Upper lobe of right lung (tissue), 1 donor: ENCODE results near the gene DCAKD. TPM values are rescaled to one million over a fixed set of nuclear protein-coding genes. Genes with fewer than 3 reads are reported as not detected.

ENCODE experiments used
- ATAC-seq: fragments of 200-7000 bp; cut with Tn5 transposase; one replicate; pipeline ENCODE4 v1.9.1; 2020; ENCODE audit warnings: mild to moderate bottlenecking, moderate library complexity
- DNase-seq: peaks from one replicate; pipeline ENCODE4 v3.0.0-alpha.2; 2020
- H3K27ac ChIP-seq: fragments of 200-600 bp; one replicate; pipeline ENCODE4 v1.8.0; 2022
- H3K27me3 ChIP-seq: fragments of 200-600 bp; one replicate; pipeline ENCODE4 v1.8.0; 2022; ENCODE audit warnings: mild to moderate bottlenecking
- H3K36me3 ChIP-seq: fragments of 200-600 bp; one replicate; pipeline ENCODE4 v1.8.0; 2022
- H3K4me1 ChIP-seq: fragments of 200-600 bp; one replicate; pipeline ENCODE4 v1.8.0; 2022
- H3K4me3 ChIP-seq: fragments of 200-600 bp; one replicate; pipeline ENCODE4 v1.8.0; 2022; ENCODE audit warnings: mild to moderate bottlenecking
- H3K9me3 ChIP-seq: fragments of 200-600 bp; one replicate; pipeline ENCODE4 v1.8.0; 2022
- intact Hi-C: fragments of 100-400 bp; cut with DNase I; formaldehyde crosslinking; loops from one replicate; pipeline ENCODE4 v1.11.0; 2022
- total RNA-seq: library from RNA; stranded (reverse); fragmentation: NEBNext Ultra II Directional; extraction: Animal tissue kit (Norgen Biotek cat#: 25700); gene quantifications from one replicate; pipeline ENCODE4 v1.2.1, GENCODE V29; 2021
- TF ChIP-seq, protein P1 (sequence below): fragments of 200-600 bp; IDR thresholded peaks from one replicate; pipeline ENCODE4 v1.8.0; 2022; ENCODE audit warnings: antibody characterized with exemption
- donor health status: DM: no; HTN: yes; CAD: no; lungs with severe emphysema.

The DCAKD gene
- total RNA-seq, 1 donor from 2014 or later = 21.8 TPM

DNA sequence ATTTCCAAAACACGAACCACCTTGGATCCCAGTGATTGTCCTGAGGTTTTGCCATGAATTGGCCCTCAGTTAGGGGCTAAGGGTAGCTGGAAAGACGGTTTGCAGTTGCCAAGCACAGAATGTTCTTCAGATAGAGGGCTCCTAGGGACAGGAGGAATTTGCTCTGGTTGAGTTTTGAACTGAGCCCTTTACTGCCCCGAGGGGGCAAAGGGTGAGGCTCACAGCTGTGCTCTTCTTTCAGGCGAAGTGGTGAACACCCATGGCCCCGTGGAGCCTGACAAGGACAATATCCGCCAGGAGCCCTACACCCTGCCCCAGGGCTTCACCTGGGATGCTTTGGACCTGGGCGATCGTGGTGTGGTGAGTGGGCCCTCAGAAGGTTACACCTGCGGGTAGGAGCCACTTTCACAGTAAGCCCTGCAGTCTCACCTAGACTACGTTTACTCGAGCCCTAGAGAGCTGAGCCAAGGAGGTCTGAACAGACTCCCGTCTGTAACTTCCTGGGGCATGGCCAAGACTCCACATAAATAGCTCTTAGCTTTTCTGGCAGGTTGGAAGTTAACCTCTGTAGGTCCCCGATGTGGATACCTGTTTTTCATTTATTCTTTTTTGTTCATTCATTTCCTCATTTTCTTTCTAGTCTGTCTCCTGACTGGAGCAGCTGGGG is 42.1 kb upstream of the DCAKD start:
- Histone ChIP-seq H3K9me3 (no peaks in the 10 kb centered on the region), H3K27me3 (no peaks in the 10 kb centered on the region), H3K4me1 (peaks cover 27% of the 10 kb centered on the region), H3K36me3 (peaks cover 86% of the 10 kb centered on the region), H3K4me3 (no peak overlapping the region), H3K27ac (peak overlapping the region; percentile 85)
- TF ChIP-seq, protein P1, sequence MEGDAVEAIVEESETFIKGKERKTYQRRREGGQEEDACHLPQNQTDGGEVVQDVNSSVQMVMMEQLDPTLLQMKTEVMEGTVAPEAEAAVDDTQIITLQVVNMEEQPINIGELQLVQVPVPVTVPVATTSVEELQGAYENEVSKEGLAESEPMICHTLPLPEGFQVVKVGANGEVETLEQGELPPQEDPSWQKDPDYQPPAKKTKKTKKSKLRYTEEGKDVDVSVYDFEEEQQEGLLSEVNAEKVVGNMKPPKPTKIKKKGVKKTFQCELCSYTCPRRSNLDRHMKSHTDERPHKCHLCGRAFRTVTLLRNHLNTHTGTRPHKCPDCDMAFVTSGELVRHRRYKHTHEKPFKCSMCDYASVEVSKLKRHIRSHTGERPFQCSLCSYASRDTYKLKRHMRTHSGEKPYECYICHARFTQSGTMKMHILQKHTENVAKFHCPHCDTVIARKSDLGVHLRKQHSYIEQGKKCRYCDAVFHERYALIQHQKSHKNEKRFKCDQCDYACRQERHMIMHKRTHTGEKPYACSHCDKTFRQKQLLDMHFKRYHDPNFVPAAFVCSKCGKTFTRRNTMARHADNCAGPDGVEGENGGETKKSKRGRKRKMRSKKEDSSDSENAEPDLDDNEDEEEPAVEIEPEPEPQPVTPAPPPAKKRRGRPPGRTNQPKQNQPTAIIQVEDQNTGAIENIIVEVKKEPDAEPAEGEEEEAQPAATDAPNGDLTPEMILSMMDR = no peak
- ATAC-seq (peak; percentile 23), DNase-seq (no peak)
- intact Hi-C loops = no loop called here

DNA sequence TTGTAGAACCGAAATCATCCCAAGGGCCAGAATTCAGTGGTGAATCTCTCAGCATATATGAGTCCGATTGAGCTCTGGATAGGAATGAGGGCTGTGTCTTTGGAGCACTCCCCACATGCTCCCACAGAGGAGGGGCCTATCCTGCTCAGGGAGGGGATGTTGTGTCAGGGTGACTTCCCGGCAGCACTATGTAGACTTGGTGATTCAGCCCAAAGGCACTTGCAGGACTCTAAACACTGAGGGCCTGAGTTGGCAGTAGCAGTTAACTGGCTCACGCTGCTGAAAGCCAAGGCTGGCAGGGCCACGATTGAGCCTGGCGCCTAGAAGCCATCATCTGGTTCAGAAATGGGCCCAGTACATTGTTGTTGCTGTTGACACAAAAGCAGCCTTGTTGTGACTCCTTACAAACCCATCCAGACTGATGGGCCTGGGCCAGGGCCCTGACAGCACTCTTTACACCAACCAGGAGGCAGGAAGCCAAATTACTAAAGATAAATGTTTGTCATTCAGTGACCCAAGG is 41.5 kb upstream of the DCAKD start:
- no peaks in the 10 kb centered on the region for H3K27me3 ChIP-seq
- H3K27ac ChIP-seq = peak overlapping the region; percentile 85
- peaks cover 24% of the 10 kb centered on the region for H3K4me1 ChIP-seq
- H3K36me3 ChIP-seq = peaks cover 86% of the 10 kb centered on the region
- DNase-seq = peak; percentile 82
- intact Hi-C loops = no loop called here
- TF ChIP-seq, protein P1 = no peak
- H3K9me3 ChIP-seq = no peaks in the 10 kb centered on the region
- no peak overlapping the region for H3K4me3 ChIP-seq
- ATAC-seq = peak; percentile 96

DNA sequence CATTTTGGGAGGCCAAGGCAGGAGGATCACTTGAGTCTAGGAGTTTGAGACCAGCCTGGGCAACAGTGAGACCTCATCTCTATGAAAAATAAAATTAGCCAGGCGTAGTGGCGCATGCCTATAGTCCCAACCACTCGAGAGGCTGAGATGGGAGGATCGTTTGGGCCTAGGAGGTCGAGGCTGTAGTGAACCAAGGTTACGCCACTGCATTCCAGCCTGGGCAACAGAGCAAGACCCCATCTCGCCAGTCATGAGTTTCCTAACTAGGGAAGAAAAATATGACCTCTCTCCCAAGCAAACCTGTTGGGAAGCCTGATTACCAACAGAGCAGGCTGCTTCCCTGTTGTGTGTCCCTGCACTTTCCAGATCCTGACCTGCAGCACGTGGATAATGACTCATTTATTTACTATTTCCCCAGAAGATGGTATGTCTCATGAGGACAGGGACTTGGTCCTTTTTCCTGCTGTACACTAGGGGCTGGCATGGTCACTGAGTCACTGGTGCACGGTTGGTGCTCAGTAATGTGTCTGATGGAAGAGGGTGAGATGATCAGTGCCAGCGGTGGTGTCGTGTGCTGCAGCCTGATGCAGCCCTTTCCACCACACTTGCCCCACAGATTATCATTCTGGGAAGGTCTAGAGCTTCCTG is 40.5 kb upstream of the DCAKD start:
- TF ChIP-seq, protein P1 = no peak
- Histone ChIP-seq H3K9me3 (no peaks in the 10 kb centered on the region), H3K27ac (peak overlapping the region; percentile 85), H3K27me3 (no peaks in the 10 kb centered on the region), H3K4me3 (no peak overlapping the region), H3K4me1 (peaks cover 24% of the 10 kb centered on the region), H3K36me3 (peaks cover 86% of the 10 kb centered on the region)
- DNase-seq (no peak), ATAC-seq (no peak)
- intact Hi-C loops = no loop called here

DNA sequence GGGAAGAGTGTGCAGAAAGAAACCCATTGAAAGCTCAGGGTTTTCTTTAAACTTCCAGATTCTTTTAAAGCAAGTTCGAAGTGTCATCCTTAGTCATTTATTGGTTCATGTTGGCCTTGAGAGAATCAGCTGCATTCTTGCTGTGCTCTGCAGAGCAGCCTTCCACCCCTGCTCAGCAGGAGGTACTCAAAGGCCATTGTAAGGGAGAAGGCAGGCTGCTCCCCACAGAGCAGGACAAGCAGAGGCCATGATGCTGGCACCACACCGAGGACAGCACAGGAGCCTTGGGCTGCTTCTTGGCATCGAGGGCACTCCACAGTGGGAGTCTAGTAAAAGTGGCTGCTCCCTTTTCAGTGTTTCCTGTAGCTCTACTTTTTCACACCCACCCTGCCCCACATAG is 39.3 kb upstream of the DCAKD start:
- Histone ChIP-seq H3K36me3 (peaks cover 86% of the 10 kb centered on the region), H3K27ac (no peak overlapping the region)

DNA sequence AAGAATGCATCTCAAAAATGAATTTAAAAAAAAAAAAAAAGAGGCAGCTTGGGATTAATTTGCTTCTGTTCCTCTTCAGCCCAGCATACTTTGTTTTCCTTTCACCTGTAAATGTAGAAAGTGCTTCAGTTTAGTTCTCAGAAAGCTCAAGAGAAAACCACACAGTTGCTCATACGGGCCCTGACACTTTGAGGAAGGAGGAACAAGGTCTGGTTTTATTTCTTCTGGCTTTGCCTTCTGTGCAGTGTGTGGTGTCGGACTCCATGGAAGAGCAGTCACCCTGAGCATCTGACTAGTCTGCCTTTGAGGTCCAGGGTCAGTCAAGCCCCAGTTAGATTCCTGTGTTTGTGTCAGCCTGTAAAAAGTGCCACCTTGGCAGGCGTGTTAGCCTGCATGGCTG is 37.3 kb upstream of the DCAKD start:
- Histone ChIP-seq H3K9me3 (no peaks in the 10 kb centered on the region), H3K4me3 (no peak overlapping the region), H3K4me1 (peaks cover 19% of the 10 kb centered on the region), H3K27ac (no peak overlapping the region), H3K36me3 (peaks cover 86% of the 10 kb centered on the region), H3K27me3 (no peaks in the 10 kb centered on the region)
- intact Hi-C loops = no loop called here
- ATAC-seq = no peak
- TF ChIP-seq, protein P1 = no peak
- DNase-seq = no peak

More for the DNA sequence above, 39.3 kb upstream of the DCAKD start:
- intact Hi-C loops = no loop called here
- Histone ChIP-seq H3K4me1 (peaks cover 24% of the 10 kb centered on the region), H3K27me3 (no peaks in the 10 kb centered on the region), H3K4me3 (no peak overlapping the region), H3K9me3 (no peaks in the 10 kb centered on the region)
- DNase-seq (no peak), ATAC-seq (no peak)
- TF ChIP-seq, protein P1 = no peak
